ENCODE data around the gene MOGAT3.

Gene MOGAT3
- 0 reads per million in 4 donors for total RNA-seq

DNA sequence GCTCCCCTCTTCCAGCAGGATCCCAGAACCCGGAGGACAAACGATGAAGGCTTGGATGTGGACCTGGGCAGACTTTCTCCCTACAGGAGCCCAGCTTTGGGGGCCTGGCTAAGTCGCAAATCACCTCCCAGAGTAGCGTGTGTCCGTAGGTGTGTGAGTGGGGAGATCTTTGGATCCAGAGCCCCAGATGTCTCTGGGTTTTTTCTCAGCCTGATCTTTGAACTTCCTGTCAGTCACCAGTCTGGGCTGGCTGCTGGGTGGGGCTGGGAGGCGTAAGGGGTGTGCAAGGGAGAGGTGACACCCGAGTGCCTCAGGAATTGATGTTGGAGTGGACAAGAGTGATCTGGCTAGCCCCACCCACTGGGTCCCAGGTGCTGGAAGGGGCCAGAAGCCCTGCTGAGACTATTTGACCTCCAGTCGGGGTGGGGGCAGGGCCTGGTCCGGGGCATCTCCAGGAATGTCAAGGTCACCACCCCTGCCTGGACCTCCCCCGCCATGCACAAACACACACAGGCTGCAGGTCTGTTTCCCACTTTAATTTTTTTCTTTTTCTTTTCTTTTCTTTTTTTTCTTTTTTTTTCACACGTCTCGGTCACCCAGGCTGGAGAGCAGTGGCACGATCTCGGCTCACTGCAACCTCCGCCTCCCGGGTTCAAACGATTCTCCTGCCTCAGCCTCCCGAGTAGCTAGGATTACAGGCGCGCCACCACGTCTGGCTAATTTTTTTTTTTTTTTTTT lies at the start of gene MOGAT3:
Gene MOGAT3, minus strand, starts transcription at position 175 of the 738 bp plus-strand sequence. CDS start 182 bp downstream, outside the sequence.
- no peak for DNase-seq

DNA sequence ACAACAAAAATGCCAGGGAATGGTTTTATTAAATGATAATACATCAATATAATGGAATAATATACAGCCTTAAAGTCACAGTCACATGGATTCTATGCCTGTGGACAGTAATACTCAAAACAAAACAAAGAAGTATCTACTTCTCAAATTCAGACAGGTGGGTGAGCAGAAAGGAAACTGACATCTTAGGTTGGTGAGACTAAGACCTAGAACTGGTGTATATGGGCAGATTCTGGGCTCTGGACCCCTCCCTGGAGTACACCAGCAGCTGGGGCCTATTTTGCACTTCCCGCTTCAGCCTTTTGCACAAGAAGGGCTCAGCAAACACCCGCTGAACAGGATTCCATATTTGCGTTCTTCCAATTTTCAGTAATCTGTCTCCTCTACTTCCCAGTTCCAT lies 49.5 kb upstream of the MOGAT3 start:
- no peak for DNase-seq

- no peak for DNase-seq
Measured at GRCh38 chr7:101248276-101248675, 47.4 kb upstream of the MOGAT3 start.

- peak in 1 of 5 donors; percentile 7 for DNase-seq
Measured at GRCh38 chr7:101245147-101245668, 44.4 kb upstream of the MOGAT3 start.

GRCh38 chr7:101244375-101245146 lies 43.7 kb upstream of the MOGAT3 start, which contains the start of gene FIS1:
Gene FIS1, minus strand, starts transcription at chr7:101245081. Its CDS starts 77 bp downstream, at chr7:101245004.
- DNase-seq = peak; percentile 85 to 94 (median 90)

- peak in 1 of 5 donors; percentile 4 for DNase-seq
Measured at GRCh38 chr7:101243646-101244374, 43.0 kb upstream of the MOGAT3 start.

DNA sequence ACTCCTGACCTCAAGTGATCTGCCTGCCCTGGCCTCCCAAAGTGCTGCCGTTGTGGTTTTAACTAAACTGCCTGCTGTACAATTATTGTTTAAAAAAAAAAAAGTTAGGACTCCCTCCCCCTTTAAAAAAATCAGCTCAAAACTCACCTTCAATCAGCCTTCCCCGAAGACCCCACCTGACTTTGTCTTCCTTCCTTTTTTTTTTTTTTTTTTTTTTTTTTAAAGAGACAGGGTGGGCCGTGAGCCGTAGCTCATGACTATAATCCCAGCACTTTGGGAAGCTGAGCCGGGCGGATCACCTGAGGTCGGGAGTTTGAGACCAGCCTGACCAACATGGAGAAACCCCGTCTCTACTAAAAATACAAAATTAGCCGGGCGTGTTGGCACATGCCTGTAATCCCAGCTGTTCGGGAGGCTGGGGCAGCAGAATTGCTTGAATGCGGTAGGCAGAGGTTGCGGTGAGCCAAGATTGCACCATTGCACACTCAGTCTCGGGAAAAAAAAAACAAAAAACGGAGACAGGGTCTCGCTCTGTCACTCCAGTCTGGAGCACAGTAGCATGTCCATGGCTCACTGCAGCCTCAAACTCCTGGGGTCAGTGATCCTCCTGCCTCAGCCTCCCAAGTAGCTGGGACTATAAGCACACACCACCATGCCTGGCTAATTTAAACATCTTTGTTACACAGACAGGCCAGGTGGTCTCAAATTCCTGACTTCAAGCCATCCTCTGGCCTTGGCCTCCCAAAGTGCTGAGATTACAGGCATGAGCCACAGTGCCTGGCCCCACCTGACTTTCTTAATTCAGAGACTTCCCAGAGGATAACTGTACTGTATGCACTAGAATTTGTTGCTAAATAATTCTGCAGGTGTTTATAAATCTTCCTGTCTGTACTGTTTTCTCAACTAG lies 40.9 kb upstream of the MOGAT3 start:
- DNase-seq = no peak

DNA sequence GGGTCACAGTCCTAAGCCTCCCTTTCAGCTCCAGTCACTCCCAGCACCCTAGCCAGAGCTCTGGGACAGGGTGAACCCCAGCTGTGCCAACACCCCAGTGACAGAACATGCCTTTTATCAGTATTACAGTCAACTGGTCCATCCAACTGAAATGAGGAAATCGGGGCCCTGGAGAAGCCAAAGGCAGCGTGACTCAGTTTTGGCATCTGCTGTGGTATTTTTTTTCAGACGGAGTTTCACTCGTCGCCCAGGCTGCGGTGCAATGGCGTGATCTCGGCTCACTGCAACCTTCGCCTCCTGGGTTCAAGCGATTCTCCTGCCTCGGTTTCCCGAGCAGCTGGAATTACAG lies 40.2 kb upstream of the MOGAT3 start:
- no peak for DNase-seq

GRCh38 chr7:101240226-101241014 lies 39.6 kb upstream of the MOGAT3 start:
- no peak for DNase-seq

GRCh38 chr7:101239951-101240220 lies 39.0 kb upstream of the MOGAT3 start:
- DNase-seq = no peak

- DNase-seq = no peak
Measured at GRCh38 chr7:101239191-101239950, 38.5 kb upstream of the MOGAT3 start.

- DNase-seq = no peak
Measured at GRCh38 chr7:101238226-101239182, 37.7 kb upstream of the MOGAT3 start.

- no peak for DNase-seq
Measured at GRCh38 chr7:101237206-101238067, 36.6 kb upstream of the MOGAT3 start, which contains the start of gene CLDN15. Gene CLDN15, minus strand, starts transcription at chr7:101237802. Its CDS starts 221 bp downstream, at chr7:101237581.

DNA sequence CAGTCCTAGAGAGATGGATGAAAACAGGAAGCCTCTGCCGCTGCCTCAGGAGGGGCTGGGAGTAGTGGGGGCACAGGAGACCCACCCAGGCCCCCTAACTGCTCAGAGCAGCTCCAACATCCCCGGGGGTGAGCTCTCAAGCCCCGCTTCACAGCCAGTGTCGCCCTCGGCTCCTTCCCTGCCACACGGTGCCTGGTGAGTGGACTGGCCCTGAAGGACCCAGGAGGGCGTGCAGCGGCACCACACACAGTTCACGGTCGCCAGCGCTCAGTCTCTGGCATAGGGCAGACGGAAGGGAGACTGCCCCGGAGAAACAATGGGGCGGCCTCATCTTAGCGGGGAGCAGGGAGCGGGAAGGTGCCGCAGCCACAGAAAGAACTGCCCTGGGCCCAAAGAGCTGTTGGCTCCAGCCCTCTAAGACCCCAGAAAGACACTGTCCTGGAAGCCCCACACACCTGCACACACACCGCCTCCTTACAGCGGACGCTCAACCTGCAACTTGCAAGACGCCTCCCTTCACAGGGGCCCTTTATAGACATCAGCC lies 35.5 kb upstream of the MOGAT3 start:
- no peak for DNase-seq

- no peak for DNase-seq
Measured at GRCh38 chr7:101235522-101235921, 34.7 kb upstream of the MOGAT3 start.

DNA sequence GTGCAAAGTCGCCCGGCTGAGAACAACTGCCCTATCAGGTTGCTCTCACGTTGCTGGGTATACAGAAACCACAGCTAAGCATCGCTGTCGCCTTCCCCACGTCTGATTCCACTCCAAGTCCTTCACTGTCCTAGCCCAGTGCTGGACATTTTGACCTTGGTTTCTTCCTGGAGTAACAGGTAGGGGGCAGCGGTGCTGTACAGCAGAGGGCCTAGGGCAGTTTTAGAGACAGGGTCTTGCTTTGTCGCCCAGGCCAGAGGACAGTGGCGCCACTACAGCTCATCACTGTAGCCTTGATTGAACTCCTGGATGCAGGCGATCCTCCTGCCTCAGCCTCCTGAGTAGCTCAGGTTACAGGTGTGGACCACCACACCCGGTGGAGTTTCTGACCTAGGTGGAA lies 34.2 kb upstream of the MOGAT3 start:
- no peak for DNase-seq

- no peak for DNase-seq
Measured at GRCh38 chr7:101234636-101235035, 33.8 kb upstream of the MOGAT3 start.

Measured in T-helper 1 cell (primary cell).